Nephron progenitor cell (in vitro differentiated cells): Measurements from ENCODE around the gene SEC16B.

ENCODE experiments used
- DNase-seq: peaks from one replicate; pipeline ENCODE4 v3.0.0; 2021
- H3K27ac Mint-ChIP-seq: 2 replicates; pipeline ENCODE4 v1.8.0; 2021; ENCODE audit warnings: mild to moderate bottlenecking, moderate library complexity, mixed read lengths
- H3K27me3 Mint-ChIP-seq: 2 replicates; pipeline ENCODE4 v1.8.0; 2021; ENCODE audit warnings: mild to moderate bottlenecking, low read depth, mixed read lengths; ENCODE audit not compliant: poor library complexity
- H3K36me3 Mint-ChIP-seq: 2 replicates; pipeline ENCODE4 v1.8.0; 2021; ENCODE audit warnings: low read depth, mixed read lengths
- H3K4me1 Mint-ChIP-seq: 2 replicates; pipeline ENCODE4 v1.8.0; 2021; ENCODE audit warnings: mixed read lengths
- H3K4me3 Mint-ChIP-seq: 2 replicates; pipeline ENCODE4 v1.8.0; 2021; ENCODE audit warnings: mild to moderate bottlenecking, moderate library complexity, mixed read lengths
- H3K9me3 Mint-ChIP-seq: 2 replicates; pipeline ENCODE4 v1.8.0; 2021; ENCODE audit warnings: mild to moderate bottlenecking, moderate library complexity, mixed read lengths
- TF ChIP-seq, protein P1 (sequence below): fragments of 200-600 bp; sonication (generic); IDR thresholded peaks from 2 replicates; pipeline ENCODE4 v1.5.0; 2021; ENCODE audit warnings: antibody characterized with exemption

SEC16B gene

DNA sequence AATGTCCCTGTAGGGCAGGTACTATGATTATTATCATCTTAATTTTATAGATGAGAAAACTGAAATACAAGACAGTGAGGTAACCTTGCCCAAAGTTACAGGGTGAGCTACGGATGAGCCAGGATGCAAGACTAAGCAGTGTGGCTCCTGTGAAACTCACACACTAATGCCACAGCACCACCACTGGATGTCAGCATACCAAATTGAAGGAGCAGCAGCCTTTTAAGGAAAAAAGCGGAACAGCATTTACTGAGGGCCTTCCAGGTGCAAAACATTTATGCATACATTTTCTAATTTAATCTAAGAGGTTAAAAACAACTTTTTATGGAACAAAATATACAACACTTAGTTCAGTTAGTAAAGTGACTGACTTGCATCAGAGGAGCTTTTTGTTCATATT, 41.7 kb downstream of the SEC16B start:
- no peak overlapping the region for H3K27ac Mint-ChIP-seq

DNA sequence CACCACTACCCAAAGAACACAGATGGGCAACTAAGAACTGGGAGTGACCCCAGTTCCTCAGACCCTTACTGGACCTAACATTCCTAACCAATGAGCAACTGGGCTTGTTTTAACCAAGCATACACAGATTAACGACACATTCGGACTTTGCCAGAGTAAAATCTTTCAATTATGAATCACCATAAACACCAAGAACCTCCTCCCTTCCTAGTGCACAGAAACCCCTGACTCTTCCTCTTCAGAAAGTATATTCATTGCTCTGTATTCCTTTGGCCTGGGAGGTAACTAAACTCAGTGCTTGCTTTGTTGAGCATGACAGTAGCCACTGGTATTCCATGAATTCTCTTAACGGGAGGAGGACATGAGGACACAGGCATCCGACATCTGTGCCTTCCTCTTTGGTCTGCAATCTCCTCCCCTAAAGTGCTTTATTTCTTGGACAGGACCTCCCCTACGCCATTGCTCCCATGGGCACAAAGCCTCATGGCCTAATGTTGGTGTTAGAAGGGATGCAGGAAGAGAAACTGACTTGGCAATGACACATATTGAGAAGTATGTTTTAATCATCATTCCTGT, 42.7 kb downstream of the SEC16B start:
- H3K4me1 Mint-ChIP-seq: peaks cover 18% of the 10 kb centered on the region
- no peak for DNase-seq
- peaks cover 9% of the 10 kb centered on the region for H3K27me3 Mint-ChIP-seq
- no peaks in the 10 kb centered on the region for H3K36me3 Mint-ChIP-seq
- TF ChIP-seq, protein P1, sequence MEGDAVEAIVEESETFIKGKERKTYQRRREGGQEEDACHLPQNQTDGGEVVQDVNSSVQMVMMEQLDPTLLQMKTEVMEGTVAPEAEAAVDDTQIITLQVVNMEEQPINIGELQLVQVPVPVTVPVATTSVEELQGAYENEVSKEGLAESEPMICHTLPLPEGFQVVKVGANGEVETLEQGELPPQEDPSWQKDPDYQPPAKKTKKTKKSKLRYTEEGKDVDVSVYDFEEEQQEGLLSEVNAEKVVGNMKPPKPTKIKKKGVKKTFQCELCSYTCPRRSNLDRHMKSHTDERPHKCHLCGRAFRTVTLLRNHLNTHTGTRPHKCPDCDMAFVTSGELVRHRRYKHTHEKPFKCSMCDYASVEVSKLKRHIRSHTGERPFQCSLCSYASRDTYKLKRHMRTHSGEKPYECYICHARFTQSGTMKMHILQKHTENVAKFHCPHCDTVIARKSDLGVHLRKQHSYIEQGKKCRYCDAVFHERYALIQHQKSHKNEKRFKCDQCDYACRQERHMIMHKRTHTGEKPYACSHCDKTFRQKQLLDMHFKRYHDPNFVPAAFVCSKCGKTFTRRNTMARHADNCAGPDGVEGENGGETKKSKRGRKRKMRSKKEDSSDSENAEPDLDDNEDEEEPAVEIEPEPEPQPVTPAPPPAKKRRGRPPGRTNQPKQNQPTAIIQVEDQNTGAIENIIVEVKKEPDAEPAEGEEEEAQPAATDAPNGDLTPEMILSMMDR: no peak
- H3K9me3 Mint-ChIP-seq: no peaks in the 10 kb centered on the region
- H3K27ac Mint-ChIP-seq: no peak overlapping the region
- no peak overlapping the region for H3K4me3 Mint-ChIP-seq

More for the DNA sequence above, 41.7 kb downstream of the SEC16B start:
- H3K4me1 Mint-ChIP-seq: peaks cover 18% of the 10 kb centered on the region
- TF ChIP-seq, protein P1: peak; percentile 7
- no peak for DNase-seq
- H3K9me3 Mint-ChIP-seq: no peaks in the 10 kb centered on the region
- no peak overlapping the region for H3K4me3 Mint-ChIP-seq
- peaks cover 9% of the 10 kb centered on the region for H3K27me3 Mint-ChIP-seq
- no peaks in the 10 kb centered on the region for H3K36me3 Mint-ChIP-seq

DNA sequence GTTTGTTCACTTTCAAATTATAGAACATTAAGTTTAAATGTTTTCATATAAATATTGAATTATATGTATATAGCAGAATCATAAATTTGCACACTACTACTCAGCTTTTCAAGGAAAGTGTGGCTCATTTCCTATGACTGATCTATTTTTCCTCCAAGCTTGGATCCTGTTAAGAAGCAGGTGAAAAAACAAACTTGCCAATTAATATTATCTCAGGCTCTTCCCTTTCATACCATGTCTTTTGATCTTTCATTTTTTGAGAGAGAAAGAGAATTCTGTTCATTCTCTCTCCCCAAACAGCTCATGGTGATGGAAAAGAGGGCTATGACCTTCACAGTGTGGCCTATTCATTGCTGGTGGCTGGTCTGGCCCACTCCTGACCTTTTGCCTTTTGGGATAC, 43.7 kb downstream of the SEC16B start:
- peaks cover 18% of the 10 kb centered on the region for H3K4me1 Mint-ChIP-seq
- H3K27ac Mint-ChIP-seq: no peak overlapping the region
- H3K9me3 Mint-ChIP-seq: no peaks in the 10 kb centered on the region
- TF ChIP-seq, protein P1: no peak
- no peak for DNase-seq
- H3K36me3 Mint-ChIP-seq: no peaks in the 10 kb centered on the region
- no peak overlapping the region for H3K4me3 Mint-ChIP-seq
- H3K27me3 Mint-ChIP-seq: peaks cover 9% of the 10 kb centered on the region

DNA sequence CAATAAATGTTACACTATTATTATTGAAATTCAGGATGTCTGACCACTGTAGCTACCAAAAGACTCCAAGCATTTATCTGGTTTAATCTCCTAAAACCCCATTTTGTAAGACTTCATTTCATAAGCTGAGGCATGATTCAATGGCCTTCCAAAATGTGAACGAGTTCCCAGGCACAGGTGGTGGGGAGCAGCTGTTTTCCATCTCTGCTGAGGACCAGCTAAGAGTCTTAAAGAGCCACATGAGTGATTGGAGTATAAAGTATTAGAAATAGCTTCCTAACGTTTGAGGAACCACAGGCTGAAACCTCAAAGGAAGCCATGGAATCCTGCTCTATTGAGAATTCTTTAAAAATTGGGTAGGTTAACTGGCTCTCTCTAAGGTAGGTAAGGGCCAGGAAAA, 44.9 kb downstream of the SEC16B start:
- no peak overlapping the region for H3K27ac Mint-ChIP-seq
- TF ChIP-seq, protein P1: no peak
- H3K36me3 Mint-ChIP-seq: no peaks in the 10 kb centered on the region

DNA sequence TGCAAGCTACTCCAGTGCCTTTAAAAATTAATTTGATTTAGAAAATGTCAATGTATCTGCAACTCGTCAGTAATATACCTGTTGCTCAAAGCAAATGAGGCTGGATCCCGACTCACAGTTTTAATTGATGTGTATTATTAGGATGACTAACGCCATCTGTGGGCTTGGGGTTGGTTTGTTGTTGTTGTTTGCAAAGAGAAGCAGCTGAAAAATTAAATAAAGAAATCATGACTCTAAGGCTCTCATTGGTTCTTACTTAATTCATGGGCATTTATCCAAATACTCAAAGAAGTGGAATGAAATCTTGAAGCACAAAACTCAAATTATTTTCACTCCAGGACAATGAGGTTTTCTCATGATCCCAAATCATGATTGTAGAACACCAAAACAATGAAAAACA, 46.4 kb downstream of the SEC16B start:
- Mint-ChIP-seq H3K27me3 (peaks cover 6% of the 10 kb centered on the region), H3K4me1 (peaks cover 23% of the 10 kb centered on the region)

More for the DNA sequence above, 44.9 kb downstream of the SEC16B start:
- Mint-ChIP-seq H3K9me3 (no peaks in the 10 kb centered on the region), H3K27me3 (peaks cover 12% of the 10 kb centered on the region), H3K4me1 (peaks cover 23% of the 10 kb centered on the region), H3K4me3 (no peak overlapping the region)
- DNase-seq: no peak

DNA sequence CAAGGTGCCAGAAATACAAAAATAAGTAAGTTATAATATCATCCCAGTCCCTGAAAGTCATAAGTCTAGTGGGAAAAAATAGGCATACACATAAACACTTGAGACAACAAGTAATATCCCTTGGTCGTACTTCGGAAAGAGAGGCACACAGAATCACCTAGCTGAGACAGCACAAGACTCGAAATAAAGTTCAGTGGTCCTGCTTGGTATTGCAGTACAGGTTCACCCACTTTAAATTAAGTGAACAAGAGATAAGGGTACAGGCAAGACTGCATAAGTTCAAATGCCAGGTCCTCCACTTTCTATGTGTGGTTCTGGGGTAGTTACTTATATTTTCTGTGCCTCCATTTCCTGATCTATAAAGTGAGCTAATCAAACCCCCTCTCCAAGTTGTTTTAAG, 47.6 kb downstream of the SEC16B start:
- no peak for DNase-seq
- Mint-ChIP-seq H3K27me3 (peaks cover 6% of the 10 kb centered on the region), H3K9me3 (no peaks in the 10 kb centered on the region), H3K4me1 (peaks cover 21% of the 10 kb centered on the region), H3K36me3 (no peaks in the 10 kb centered on the region), H3K27ac (no peak overlapping the region), H3K4me3 (no peak overlapping the region)
- TF ChIP-seq, protein P1: no peak

More for the DNA sequence above, 46.4 kb downstream of the SEC16B start:
- Mint-ChIP-seq H3K9me3 (no peaks in the 10 kb centered on the region), H3K27ac (no peak overlapping the region), H3K36me3 (no peaks in the 10 kb centered on the region), H3K4me3 (no peak overlapping the region)
- TF ChIP-seq, protein P1: no peak
- no peak for DNase-seq
